HCT116 (cell line): ENCODE measurements around the gene SLC38A2. TPM values are rescaled to one million over a fixed set of nuclear protein-coding genes. Genes with fewer than 3 reads are reported as not detected.

Experiments
- ATAC-seq: fragments of 200-7000 bp; cut with Tn5 transposase; 2 replicates; pipeline ENCODE4 v1.9.1; 2020; ENCODE audit warnings: mild to moderate bottlenecking, moderate library complexity
- BruUV-seq: library from RNA; stranded (reverse); fragments of 400-500 nt; replicated peaks from 2 replicates; lab custom pipeline; 2021; lab: Mats Ljungman, UMichigan
- CTCF ChIA-PET: fragments of 300-600 bp; sonication (Branson Sonifier 250); formaldehyde crosslinking; loops from one replicate; lab custom pipeline; 2021; ENCODE audit warnings: antibody characterized with exemption; lab: Charles Lee
- POLR2A ChIA-PET: fragments of 300-600, 350-600 bp; sonication (Branson Sonifier 250); formaldehyde crosslinking; loops from one replicate; lab custom pipeline; 2021; ENCODE audit warnings: antibody characterized with exemption; lab: Charles Lee
- RAD21 ChIA-PET, 2 experiments: fragments of 300-600 bp; sonication (Branson Sonifier 250); formaldehyde crosslinking; loops; one replicate each; lab custom pipeline; 2023; ENCODE audit warnings: low total read pairs in 2 of 2; ENCODE audit not compliant: uncharacterized antibody in 2 of 2, unreplicated experiment in 2 of 2, low non-redundant PET in 1 of 2; lab: Charles Lee
- DNase-seq: peaks from one replicate; pipeline ENCODE4 v3.0.0-alpha.2; 2010; ENCODE audit warnings: low read depth, low spot score
- H2AFZ ChIP-seq: fragments of 200-600 bp; shearing (Covaris generic), sonication (generic); 2 replicates; pipeline ENCODE4 v1.6.1; 2017; ENCODE audit warnings: low read depth, mixed run types, mixed read lengths, antibody characterized with exemption, low read length; ENCODE audit not compliant: poor library complexity, severe bottlenecking
- H3K27ac ChIP-seq: 2 replicates; pipeline ENCODE4 v1.5.1; 2012; ENCODE audit warnings: low read depth, low read length
- H3K27me3 ChIP-seq: fragments of 200-600 bp; sonication (generic); 2 replicates; pipeline ENCODE4 v1.6.1; 2016; ENCODE audit warnings: mixed run types, low read length, mixed read lengths; ENCODE audit not compliant: insufficient read depth
- H3K36me3 ChIP-seq, 2 experiments: fragments of 200-500 bp in 1 of 2; fragments of 200-600 bp in 1 of 2; sonication (Bioruptor generic) in 1 of 2; sonication (generic) in 1 of 2; 2 replicates each; pipeline versions ENCODE4 v1.5.1 to v1.6.1; 2014 to 2016; ENCODE audit warnings: low read length in 2 of 2, inconsistent platforms in 1 of 2, mixed read lengths in 1 of 2, mixed run types in 1 of 2; ENCODE audit not compliant: insufficient read depth in 2 of 2, control insufficient read depth in 1 of 2
- H3K4me1 ChIP-seq, 2 experiments: fragments of 200-600 bp in 1 of 2; sonication (generic) in 1 of 2; 2 replicates each; pipeline versions ENCODE4 v1.5.1 to v1.6.1; 2012 to 2017; ENCODE audit warnings: low read length in 2 of 2, inconsistent platforms in 1 of 2, mild to moderate bottlenecking in 1 of 2, mixed read lengths in 1 of 2, mixed run types in 1 of 2, moderate library complexity in 1 of 2; ENCODE audit not compliant: insufficient read depth in 2 of 2, control insufficient read depth in 1 of 2
- H3K4me2 ChIP-seq: fragments of 200-600 bp; sonication (generic); 2 replicates; pipeline ENCODE4 v1.6.1; 2017; ENCODE audit warnings: mixed run types, low read length, mixed read lengths
- H3K4me3 ChIP-seq, 2 experiments: fragments of 200-600 bp in 1 of 2; sonication (generic) in 1 of 2; replicated peaks in 1 of 2; 2 replicates each; pipeline ENCODE4 v1.5.1; 2011 to 2016; ENCODE audit warnings: low read length in 2 of 2, control low read depth in 1 of 2, low read depth in 1 of 2, mild to moderate bottlenecking in 1 of 2, mixed read lengths in 1 of 2, mixed run types in 1 of 2
- H3K79me2 ChIP-seq: fragments of 200-600 bp; sonication (generic); 2 replicates; pipeline ENCODE4 v1.6.1; 2017; ENCODE audit warnings: mild to moderate bottlenecking, mixed run types, low read length, moderate library complexity, mixed read lengths; ENCODE audit not compliant: insufficient read depth
- H3K9ac ChIP-seq: fragments of 200-600 bp; sonication (generic); 2 replicates; pipeline ENCODE4 v1.6.1; 2016; ENCODE audit warnings: low read length, mixed read lengths
- H3K9me2 ChIP-seq: fragments of 200-600 bp; sonication (generic), shearing (Covaris generic); 2 replicates; pipeline ENCODE4 v1.6.1; 2017; ENCODE audit warnings: mixed run types, mild to moderate bottlenecking, moderate library complexity; ENCODE audit not compliant: insufficient read depth
- H3K9me3 ChIP-seq, 2 experiments: fragments of 200-500 bp in 1 of 2; fragments of 200-600 bp in 1 of 2; sonication (Bioruptor generic) in 1 of 2; sonication (generic) in 1 of 2; 2 replicates each; pipeline ENCODE4 v1.6.1; 2014 to 2017; ENCODE audit warnings: low read length in 2 of 2, mixed read lengths in 2 of 2, inconsistent platforms in 1 of 2, low read depth in 1 of 2, mild to moderate bottlenecking in 1 of 2, mixed run types in 1 of 2, moderate library complexity in 1 of 2; ENCODE audit not compliant: control insufficient read depth in 1 of 2, insufficient read depth in 1 of 2
- H4K20me1 ChIP-seq: fragments of 200-600 bp; sonication (generic), shearing (Covaris generic); 2 replicates; pipeline ENCODE4 v1.6.1; 2017; ENCODE audit warnings: mixed run types, mild to moderate bottlenecking, moderate library complexity; ENCODE audit not compliant: insufficient read depth
- ATF3 ChIP-seq: IDR thresholded peaks from 2 replicates; pipeline ENCODE4 v1.6.1; 2012
- CEBPB ChIP-seq: IDR thresholded peaks from 2 replicates; pipeline ENCODE4 v1.6.1; 2012; ENCODE audit warnings: low read depth
- CTCF ChIP-seq, 3 experiments: fragments of 200-600 bp in 1 of 3; sonication (generic) in 1 of 3; IDR thresholded peaks in 2 of 3; conservative IDR thresholded peaks in 1 of 3; 2 replicates each; pipeline ENCODE4 v1.5.1; 2012 to 2017; ENCODE audit warnings: low read depth in 2 of 3, low read length in 2 of 3, antibody characterized with exemption in 1 of 3, borderline replicate concordance in 1 of 3, control low read depth in 1 of 3, mild to moderate bottlenecking in 1 of 3, mixed read lengths in 1 of 3, mixed run types in 1 of 3, moderate library complexity in 1 of 3; ENCODE audit not compliant: insufficient read depth in 1 of 3
- EGR1 ChIP-seq: IDR thresholded peaks from 2 replicates; pipeline ENCODE4 v1.6.1; 2012; ENCODE audit warnings: low read depth
- EZH2phosphoT487 ChIP-seq: fragments of 200-600 bp; IDR thresholded peaks from 2 replicates; pipeline ENCODE4 v1.6.1; 2018; ENCODE audit warnings: antibody characterized with exemption, borderline replicate concordance
- FOSL1 ChIP-seq: IDR thresholded peaks from 2 replicates; pipeline ENCODE4 v1.6.1; 2012; ENCODE audit warnings: low read depth
- JUND ChIP-seq: IDR thresholded peaks from 2 replicates; pipeline ENCODE4 v1.6.1; 2012
- MAX ChIP-seq: IDR thresholded peaks from 2 replicates; pipeline ENCODE4 v1.6.1; 2012
- POLR2A ChIP-seq: IDR thresholded peaks from 2 replicates; pipeline ENCODE4 v1.7.0; 2011; ENCODE audit warnings: borderline replicate concordance; ENCODE audit not compliant: insufficient read depth, insufficient read length; ENCODE audit errors: extremely low read depth
- RAD21 ChIP-seq: IDR thresholded peaks from 2 replicates; pipeline ENCODE4 v1.6.1; 2012; ENCODE audit warnings: low read depth, mild to moderate bottlenecking
- SP1 ChIP-seq: IDR thresholded peaks from 2 replicates; pipeline ENCODE4 v1.6.1; 2012; ENCODE audit warnings: low read depth
- YY1 ChIP-seq: IDR thresholded peaks from 2 replicates; pipeline ENCODE4 v1.6.1; 2011; ENCODE audit warnings: low read length, low read depth, moderate library complexity, mild to moderate bottlenecking; ENCODE audit not compliant: insufficient replicate concordance; ENCODE audit errors: extremely low read depth
- ZBTB33 ChIP-seq: IDR thresholded peaks from 2 replicates; pipeline ENCODE4 v1.6.1; 2011; ENCODE audit warnings: mild to moderate bottlenecking, low read length, moderate library complexity; ENCODE audit not compliant: insufficient replicate concordance; ENCODE audit errors: extremely low read depth
- ZFX ChIP-seq: fragments of 450-650 bp; IDR thresholded peaks from 2 replicates; pipeline ENCODE4 v1.6.1; 2017
- ZNF274 ChIP-seq: fragments of 200-500 bp; sonication (Bioruptor generic); IDR thresholded peaks from 2 replicates; pipeline ENCODE4 v1.6.1; 2014; ENCODE audit warnings: mild to moderate bottlenecking, low read depth, low read length, inconsistent platforms
- intact Hi-C: fragments of 100-400 bp; cut with micrococcal nuclease; formaldehyde crosslinking; loops from 2 replicates; pipeline ENCODE4 v1.10.0; 2022
- total RNA-seq: library from RNA; stranded (reverse); gene quantifications from one replicate; pipeline ENCODE4 v1.2.1, GENCODE V29; 2021; ENCODE audit not compliant: unreplicated experiment

Gene SLC38A2
- total RNA-seq, 1 experiment from 2014 or later, result 1,049 TPM

- Histone ChIP-seq H3K9ac (no peak overlapping the region), H3K27me3 (no peaks in the 10 kb centered on the region), H3K4me1 (no peaks in the 10 kb centered on the region), H3K36me3 (no peaks in the 10 kb centered on the region), H3K79me2 (no peaks in the 10 kb centered on the region), H3K27ac (no peak overlapping the region), H3K9me3 (0 out of 4 replicates have a peak, but pooled peaks cover 0 to 8% of the 10 kb centered on the region in 2 experiments), H2AFZ (no peak overlapping the region), H4K20me1 (no peaks in the 10 kb centered on the region), H3K4me2 (no peak overlapping the region), H3K4me3 (no peak overlapping the region), H3K9me2 (peaks cover 3% of the 10 kb centered on the region; the same call in 1 of the 2 replicates)
- ChIA-PET CTCF (no interaction called here), RAD21 (no interaction called here), POLR2A (no interaction called here)
- intact Hi-C loops, result no loop called here
- ATAC-seq (no peak), DNase-seq (no peak)
- no TSS peak for BruUV-seq
- no peak for TF ChIP-seq ZNF274
- TF ChIP-seq ZBTB33, result no peak
- TF ChIP-seq ATF3, result no peak
- no peak for TF ChIP-seq MAX
- no peak for TF ChIP-seq EGR1
- TF ChIP-seq RAD21, result no peak
- no peak for TF ChIP-seq SP1
- no peak for TF ChIP-seq CEBPB
- TF ChIP-seq POLR2A, result no peak
- no peak for TF ChIP-seq JUND
- TF ChIP-seq CTCF (IDR thresholded peaks at IDR 0.05 in 2 of 3, conservative IDR thresholded peaks at IDR 0.05 in 1 of 3; ENCODE audit: borderline replicate concordance in 1 of 3, insufficient read depth in 1 of 3, low read depth in 2 of 3, low read length in 2 of 3), result no peak
- no peak for TF ChIP-seq FOSL1
- TF ChIP-seq ZFX, result no peak
- no peak for TF ChIP-seq YY1
- TF ChIP-seq EZH2phosphoT487, result no peak
These were observed 51.8 kb downstream of the SLC38A2 start for GRCh38 chr12:46320731-46321130.
